Smooth muscle cell of the brain vasculature (primary cell): Measurements from ENCODE around the gene FAM149B1.
"Not testable (repeated sequence)": the region's sequence is repeated elsewhere in the genome, so short reads cannot be mapped to it uniquely, and the experiment has no call there.

Source experiments
- DNase-seq: peaks from one replicate; pipeline ENCODE4 v3.0.0-alpha.2; 2012; ENCODE audit warnings: low read depth, low spot score

The FAM149B1 gene

DNA sequence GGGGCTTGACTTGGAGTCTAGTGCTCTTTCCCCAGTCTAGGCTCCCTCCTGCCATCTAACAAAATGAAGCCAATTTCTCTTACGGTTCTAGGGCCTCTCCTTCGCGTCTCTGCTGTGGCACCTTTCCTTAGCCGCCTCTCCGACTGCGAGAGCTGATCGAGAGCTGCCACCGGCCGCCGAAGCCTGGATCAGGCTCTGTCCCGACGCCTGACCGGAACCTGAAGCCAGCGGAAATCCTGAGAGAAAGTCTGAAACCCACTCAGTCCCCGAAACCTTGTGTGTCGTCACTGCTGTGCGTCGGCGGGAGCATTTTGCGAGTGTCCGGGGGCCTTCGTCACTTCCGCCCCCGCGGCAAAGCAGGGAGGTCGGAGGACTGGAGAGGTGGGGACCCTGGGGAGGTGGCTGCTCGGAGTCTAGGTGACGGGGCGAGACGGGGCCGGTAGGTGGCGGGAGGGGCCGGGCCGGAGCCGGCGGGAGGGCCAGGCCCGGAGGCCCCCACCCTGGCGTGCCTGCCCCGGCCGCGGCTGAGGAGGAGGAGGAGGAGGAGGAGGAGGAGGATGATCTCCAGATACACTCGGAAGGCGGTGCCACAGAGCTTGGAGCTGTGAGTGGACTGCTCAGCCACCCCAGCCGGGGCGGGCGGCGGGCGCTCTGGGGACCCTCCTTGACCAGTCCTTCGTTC, at the start of gene FAM149B1, which contains the start of gene ECD:
TSS of gene FAM149B1 (plus strand) at position 337 of the 682 bp plus-strand sequence. CDS start at position 558, 221 bp downstream.
TSS of gene ECD (minus strand) at position 226 of the 682 bp plus-strand sequence. CDS start 4,071 bp downstream, outside the sequence.
- peak; percentile 84 for DNase-seq

DNA sequence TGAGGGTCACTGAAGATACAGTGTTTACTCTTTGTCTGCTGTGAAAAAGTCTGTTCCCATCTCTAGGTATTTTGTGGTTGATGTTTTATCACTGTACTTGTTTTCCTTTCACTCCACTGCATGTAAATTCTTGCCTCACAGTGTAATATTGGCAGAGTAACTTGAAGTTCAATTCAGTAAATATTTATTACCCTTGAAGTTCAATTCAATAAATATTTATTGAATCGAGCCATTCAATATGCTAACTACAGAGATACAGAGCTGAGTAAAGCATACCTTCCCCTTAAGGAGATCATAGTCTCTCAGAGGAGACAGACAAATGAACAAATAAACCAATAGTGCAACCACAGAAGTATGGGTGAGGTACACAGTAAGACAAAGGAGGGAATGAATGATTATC, 48.5 kb upstream of the FAM149B1 start:
- no peak for DNase-seq

DNA sequence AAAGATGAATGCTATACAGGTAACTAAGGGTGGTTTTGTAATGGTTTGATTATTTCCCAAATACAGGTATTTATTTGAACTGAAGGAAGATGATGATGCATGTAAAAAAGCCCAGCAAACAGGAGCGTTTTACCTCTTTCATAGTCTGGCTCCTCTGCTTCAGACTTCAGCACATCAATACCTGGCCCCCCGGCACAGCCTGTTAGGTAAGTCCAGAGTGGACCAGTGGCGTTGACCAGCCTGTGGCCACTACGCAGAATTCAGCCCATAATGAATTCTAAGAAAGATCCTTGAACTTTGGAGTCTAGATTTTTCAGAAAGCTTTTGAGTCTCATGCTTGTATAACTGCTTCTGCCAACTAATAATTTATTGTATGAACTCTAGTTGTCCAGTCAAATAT, 48.0 kb upstream of the FAM149B1 start:
- no peak for DNase-seq

- DNase-seq: no peak
Observed at GRCh38 chr10:73126343-73126742, 41.6 kb upstream of the FAM149B1 start.

DNA sequence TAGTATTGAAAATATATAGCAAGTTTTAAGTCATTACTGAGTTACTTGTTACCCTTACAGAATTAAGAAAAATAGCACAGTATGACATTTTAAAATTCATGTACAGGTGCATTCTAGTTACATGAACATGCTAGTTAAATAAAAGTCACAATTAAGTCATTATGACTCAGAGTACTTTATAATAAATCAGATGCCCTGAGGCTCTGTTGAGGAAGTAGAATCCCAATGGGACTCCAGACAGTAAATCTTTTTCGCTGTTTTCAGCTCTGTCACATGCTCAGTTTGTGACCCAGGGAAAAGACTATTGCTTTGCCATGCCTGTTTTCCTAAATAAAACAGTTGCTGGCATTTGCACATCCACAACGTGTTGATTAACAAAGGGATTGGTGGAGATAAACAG, 36.6 kb upstream of the FAM149B1 start:
- no peak for DNase-seq

DNA sequence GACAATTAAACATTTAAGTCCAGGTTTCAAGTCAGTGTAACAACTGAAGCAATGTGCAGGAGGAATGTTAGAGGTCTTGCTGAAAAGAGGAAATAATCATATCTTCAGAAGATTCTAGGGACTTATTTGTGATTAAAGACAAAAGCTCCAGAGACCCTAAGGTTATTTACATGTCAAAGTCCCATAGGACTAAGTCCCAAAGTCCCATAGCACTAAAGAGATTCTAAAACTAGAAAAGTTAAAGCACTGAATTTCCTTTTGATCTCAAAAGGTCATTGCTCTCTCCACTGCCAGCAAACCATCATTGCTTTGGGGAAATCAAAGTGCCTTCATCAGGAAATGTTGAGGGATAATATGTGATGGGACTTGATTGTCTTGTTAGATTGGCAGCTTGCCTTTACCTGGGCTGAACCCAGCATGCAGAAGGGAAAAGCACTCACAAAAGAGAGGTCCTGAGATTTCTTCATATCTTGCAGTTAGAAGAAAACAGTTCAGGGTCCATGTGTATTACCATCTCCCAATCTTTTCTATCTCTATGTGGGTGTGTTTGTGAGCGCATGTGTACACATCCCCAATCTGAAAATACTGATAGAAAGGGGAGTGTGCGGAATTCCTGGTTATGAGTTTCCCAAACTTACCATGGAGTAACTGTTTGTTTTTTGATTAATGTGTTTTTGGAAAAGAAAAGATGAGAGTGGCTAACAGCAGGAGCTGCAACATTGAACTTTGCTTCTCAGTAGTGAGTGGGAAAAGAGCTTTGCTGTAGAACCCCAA, 35.8 kb upstream of the FAM149B1 start:
- no peak for DNase-seq

DNA sequence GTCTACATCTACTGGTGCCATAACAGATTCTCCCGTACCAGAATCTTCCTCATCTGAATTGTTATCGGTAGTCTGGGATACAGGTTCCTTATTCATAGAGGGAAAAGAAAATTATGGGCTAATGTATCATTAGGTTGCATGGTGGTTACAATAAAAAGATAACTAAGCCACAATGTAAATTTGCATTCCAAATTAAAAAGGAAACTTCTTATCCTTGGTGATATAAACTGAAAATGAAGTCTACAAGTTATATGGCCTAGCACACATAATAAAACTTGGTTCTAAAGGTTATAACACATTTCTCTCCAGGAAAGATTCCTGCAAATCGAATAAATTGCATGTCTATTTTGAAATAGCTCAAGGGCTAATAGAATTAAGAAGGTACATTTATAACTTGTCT, 33.2 kb upstream of the FAM149B1 start:
- DNase-seq: no peak

DNA sequence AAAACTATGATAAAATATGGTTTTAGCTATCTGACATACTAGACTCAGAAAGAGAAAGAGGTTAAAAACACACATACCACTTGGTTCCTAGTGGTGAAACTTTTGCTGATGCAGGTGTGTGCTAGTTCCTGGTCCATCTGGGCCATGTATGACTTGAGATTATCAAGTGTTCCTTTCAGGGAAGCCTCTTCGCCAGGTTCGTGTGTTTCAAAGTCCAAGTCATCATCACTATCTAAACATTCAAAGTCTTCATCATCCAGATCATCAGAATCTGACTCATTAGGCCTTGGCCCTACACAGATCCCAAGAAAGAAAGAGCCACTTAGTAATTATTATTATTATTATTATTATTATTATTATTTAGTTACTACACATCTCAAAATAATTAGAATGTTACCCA, 31.3 kb upstream of the FAM149B1 start:
- DNase-seq: no peak

DNA sequence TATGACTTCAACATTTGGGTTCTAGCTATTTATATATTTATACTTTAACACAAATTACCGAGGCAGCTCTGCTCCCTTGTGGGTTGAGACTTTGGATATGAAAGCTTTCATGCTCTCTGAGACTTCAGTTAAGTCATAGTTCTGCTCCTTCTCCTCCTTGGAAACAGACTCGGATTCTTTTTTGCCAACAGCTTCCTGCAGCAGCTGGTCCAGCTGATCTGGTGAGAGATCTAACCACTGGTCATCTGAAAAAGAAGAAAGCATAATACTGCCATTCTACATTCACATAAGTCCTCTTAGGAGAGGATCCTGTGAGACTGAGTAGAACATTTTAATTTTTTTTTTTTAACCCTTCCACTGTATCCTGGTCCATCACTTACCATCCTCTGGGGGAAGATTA, 28.7 kb upstream of the FAM149B1 start:
- DNase-seq: no peak

GRCh38 chr10:73141603-73142002, 26.3 kb upstream of the FAM149B1 start:
- DNase-seq: no peak

DNA sequence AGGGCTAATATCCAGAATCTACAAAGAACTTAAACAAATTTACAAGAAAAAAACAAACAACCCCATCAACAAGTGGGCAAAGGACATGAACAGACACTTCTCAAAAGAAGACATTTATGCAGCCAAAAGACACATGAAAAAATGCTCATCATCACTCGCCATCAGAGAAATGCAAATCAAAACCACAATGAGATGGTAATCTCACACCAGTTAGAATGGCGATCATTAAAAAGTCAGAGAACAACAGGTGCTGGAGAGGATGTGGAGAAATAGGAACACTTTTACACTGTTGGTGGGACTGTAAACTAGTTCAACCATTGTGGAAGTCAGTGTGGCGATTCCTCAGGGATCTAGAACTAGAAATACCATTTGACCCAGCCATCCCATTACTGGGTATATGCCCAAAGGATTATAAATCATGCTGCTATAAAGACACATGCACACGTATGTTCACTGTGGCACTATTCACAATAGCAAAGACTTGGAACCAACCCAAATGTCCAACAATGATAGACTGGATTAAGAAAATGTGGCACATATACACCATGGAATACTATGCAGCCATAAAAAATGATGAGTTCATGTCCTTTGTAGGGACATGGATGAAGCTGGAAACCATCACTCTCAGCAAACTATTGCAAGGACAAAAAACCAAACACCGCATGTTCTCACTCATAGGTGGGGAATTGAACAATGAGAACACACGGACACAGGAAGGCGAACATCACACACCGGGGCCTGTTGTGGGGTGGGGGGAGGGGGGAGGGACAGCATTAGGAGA, 17.1 kb upstream of the FAM149B1 start:
- DNase-seq: not testable (repeated sequence)

- DNase-seq: no peak
Observed at GRCh38 chr10:73152009-73152408, 15.9 kb upstream of the FAM149B1 start.

DNA sequence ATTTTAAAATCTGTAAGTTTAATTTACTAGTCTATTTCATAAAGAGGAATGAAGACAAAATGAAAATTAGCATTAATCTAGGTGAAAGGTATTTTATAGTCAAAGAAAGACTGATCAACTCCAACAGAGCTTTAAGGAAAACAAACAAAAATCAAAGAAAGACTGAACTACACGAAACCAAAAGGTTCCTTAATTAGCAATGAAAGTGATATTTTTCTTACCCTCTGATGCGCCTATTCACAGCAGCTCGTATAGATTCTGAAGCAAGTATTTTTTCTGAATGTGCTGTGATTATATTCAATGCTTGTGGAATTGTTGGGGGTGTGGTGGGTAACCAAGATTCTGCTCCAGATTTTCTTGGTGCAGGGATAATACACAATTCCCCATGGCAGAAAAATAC, 11.9 kb upstream of the FAM149B1 start:
- no peak for DNase-seq

GRCh38 chr10:73159038-73159648, 8.8 kb upstream of the FAM149B1 start:
- peak; percentile 21 for DNase-seq

DNA sequence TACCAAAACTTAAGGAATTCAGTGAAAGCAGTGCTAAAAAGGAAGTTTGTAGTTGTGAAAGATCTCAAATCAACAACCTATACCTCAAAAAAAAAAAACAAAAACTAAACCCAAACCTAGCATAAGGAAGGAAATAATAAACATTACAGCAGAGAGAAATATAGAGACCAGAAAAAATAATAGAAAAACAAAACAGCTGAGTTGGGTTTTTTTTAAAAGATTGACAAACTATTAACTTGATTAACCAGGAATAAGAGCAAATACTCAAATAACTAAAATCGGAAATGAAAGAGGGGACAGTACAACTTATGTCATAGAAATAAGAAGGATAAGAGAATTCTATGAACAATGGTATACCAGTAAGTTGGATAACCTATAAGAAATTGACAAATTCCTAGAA, 6.8 kb upstream of the FAM149B1 start:
- DNase-seq: no peak

- no peak for DNase-seq
Observed at GRCh38 chr10:73161662-73162061, 6.3 kb upstream of the FAM149B1 start.

- DNase-seq: no peak
Observed at GRCh38 chr10:73163096-73163495, 4.8 kb upstream of the FAM149B1 start.

DNA sequence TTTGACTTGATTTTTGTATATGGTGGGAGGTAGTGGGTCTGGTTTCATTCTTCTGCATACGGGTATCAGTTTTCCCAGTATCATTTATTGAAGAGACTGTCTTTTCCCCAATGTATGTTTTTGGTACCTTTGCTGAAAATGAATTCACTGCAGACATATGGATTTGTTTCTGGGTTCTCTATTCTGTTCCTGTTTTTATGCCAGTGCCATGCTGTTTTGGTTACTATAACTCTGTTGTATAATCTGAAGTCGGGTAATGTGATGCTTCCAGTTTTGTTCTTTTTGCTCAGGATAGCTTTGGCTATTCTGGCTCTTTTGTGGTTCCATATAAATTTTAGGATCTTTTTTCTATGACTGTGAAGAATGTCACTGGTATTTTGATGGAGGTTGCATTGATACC, 947 bp upstream of the FAM149B1 start:
- no peak for DNase-seq

GRCh38 chr10:73167458-73167782, 499 bp upstream of the FAM149B1 start:
- DNase-seq: no peak

GRCh38 chr10:73168465-73168803, 515 bp downstream of the FAM149B1 start:
- no peak for DNase-seq

- no peak for DNase-seq
Observed at GRCh38 chr10:73169320-73169719, 1.4 kb downstream of the FAM149B1 start.

GRCh38 chr10:73172867-73173266, 4.9 kb downstream of the FAM149B1 start:
- DNase-seq: no peak
